ENCODE measurements around the gene ARHGAP6. TPM values are rescaled to one million over a fixed set of nuclear protein-coding genes. Genes with fewer than 3 reads are reported as not detected.

Gene ARHGAP6
- total and polyA plus RNA-seq, 2 experiments from 2014 or later = 0.26 to 0.59 TPM

DNA sequence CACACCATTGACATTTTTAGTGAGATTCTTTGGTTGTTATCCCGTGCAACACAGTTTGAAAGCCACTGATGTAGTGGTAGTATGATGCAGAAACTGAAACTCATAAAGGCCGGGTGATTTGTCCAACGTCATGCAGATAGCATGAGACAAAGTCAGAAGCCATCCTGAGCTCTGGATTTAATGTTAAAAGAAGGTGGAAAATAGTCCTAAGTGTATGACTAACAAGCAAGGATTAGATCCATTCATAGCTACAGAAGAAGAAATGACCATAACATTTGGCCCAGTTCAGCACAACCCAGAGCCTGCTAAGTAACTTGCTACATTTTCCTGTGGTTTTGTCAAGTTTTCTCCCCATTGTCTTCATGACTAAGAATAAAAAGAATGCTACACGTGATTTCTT is 230.2 kb downstream of the ARHGAP6 start (continued):
- TF ChIP-seq ETS1 (IDR thresholded peaks at IDR 0.05) = no peak
- no peak for TF ChIP-seq NANOG (IDR thresholded peaks at IDR 0.05; ENCODE audit: borderline replicate concordance)
- TF ChIP-seq, protein P1, sequence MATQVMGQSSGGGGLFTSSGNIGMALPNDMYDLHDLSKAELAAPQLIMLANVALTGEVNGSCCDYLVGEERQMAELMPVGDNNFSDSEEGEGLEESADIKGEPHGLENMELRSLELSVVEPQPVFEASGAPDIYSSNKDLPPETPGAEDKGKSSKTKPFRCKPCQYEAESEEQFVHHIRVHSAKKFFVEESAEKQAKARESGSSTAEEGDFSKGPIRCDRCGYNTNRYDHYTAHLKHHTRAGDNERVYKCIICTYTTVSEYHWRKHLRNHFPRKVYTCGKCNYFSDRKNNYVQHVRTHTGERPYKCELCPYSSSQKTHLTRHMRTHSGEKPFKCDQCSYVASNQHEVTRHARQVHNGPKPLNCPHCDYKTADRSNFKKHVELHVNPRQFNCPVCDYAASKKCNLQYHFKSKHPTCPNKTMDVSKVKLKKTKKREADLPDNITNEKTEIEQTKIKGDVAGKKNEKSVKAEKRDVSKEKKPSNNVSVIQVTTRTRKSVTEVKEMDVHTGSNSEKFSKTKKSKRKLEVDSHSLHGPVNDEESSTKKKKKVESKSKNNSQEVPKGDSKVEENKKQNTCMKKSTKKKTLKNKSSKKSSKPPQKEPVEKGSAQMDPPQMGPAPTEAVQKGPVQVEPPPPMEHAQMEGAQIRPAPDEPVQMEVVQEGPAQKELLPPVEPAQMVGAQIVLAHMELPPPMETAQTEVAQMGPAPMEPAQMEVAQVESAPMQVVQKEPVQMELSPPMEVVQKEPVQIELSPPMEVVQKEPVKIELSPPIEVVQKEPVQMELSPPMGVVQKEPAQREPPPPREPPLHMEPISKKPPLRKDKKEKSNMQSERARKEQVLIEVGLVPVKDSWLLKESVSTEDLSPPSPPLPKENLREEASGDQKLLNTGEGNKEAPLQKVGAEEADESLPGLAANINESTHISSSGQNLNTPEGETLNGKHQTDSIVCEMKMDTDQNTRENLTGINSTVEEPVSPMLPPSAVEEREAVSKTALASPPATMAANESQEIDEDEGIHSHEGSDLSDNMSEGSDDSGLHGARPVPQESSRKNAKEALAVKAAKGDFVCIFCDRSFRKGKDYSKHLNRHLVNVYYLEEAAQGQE (IDR thresholded peaks at IDR 0.05; ENCODE audit: unreplicated experiment) = no peak

- Histone ChIP-seq H4K20me1 (replicated peaks; ENCODE audit: insufficient read depth) (no peaks in the 10 kb centered on the region), H3K4me2 (no peak overlapping the region), H3K4me1 (ENCODE audit: insufficient read depth) (no peaks in the 10 kb centered on the region; the same call in 1 of the 2 replicates), H3K36me3 (ENCODE audit: insufficient read depth) (no peaks in the 10 kb centered on the region), H3K27me3 (ENCODE audit: insufficient read depth) (no peaks in the 10 kb centered on the region), H2AFZ (no peak overlapping the region), H3F3A (replicated peaks; ENCODE audit: low read depth) (no peaks in the 10 kb centered on the region), H3K27ac (ENCODE audit: low read depth) (no peak overlapping the region), H3K79me2 (replicated peaks; ENCODE audit: insufficient read depth) (no peaks in the 10 kb centered on the region), H3K9me2 (ENCODE audit: insufficient read depth) (no peaks in the 10 kb centered on the region), H3K4me3 (no peak overlapping the region)
- H3K36me3 Mint-ChIP-seq (ENCODE audit: low read depth) = no peaks in the 10 kb centered on the region
- ATAC-seq (no peak), DNase-seq (ENCODE audit: low spot score) (no peak)
- H3K9me3 Mint-ChIP-seq = no peaks in the 10 kb centered on the region
- no peak overlapping the region for H3K27ac Mint-ChIP-seq
- H3K27me3 Mint-ChIP-seq (ENCODE audit: insufficient read depth, low read depth, poor library complexity) = peaks cover 1% of the 10 kb centered on the region
- peaks cover 23% of the 10 kb centered on the region for H3K4me1 Mint-ChIP-seq
- H3K4me3 Mint-ChIP-seq = no peak overlapping the region
- TF ChIP-seq EZH2phosphoT487 (IDR thresholded peaks at IDR 0.05; ENCODE audit: unreplicated experiment) (no peak), NANOG (IDR thresholded peaks at IDR 0.05; ENCODE audit: borderline replicate concordance) (no peak), JUNB (IDR thresholded peaks at IDR 0.05; ENCODE audit: unreplicated experiment) (no peak), ZNF114 (CRISPR knock-in tag; IDR thresholded peaks at IDR 0.05) (no peak), ZNF331 (CRISPR knock-in tag; IDR thresholded peaks at IDR 0.05; ENCODE audit: low read depth) (no peak), STAT1 (IDR thresholded peaks at IDR 0.05; ENCODE audit: unreplicated experiment) (no peak), ZNF462 (CRISPR knock-in tag; IDR thresholded peaks at IDR 0.05) (no peak), EZH2 (IDR thresholded peaks at IDR 0.05; ENCODE audit: low read depth, unreplicated experiment) (no peak), POLR2AphosphoS5 (IDR thresholded peaks at IDR 0.05; ENCODE audit: low read depth) (no peak)
- TF ChIP-seq, protein P1 (IDR thresholded peaks at IDR 0.05; ENCODE audit: unreplicated experiment) = no peak
These were observed 231.1 kb downstream of the ARHGAP6 start for GRCh38 chrX:11434607-11435006.
